Measurements from ENCODE around the gene SYT7. TPM values are rescaled to one million over a fixed set of nuclear protein-coding genes. Genes with fewer than 3 reads are reported as not detected.

The SYT7 gene
- total and polyA plus RNA-seq, 4 donors: 2.1 to 114 (median 30.8) TPM

GRCh38 chr11:61474013-61474643 lies 106.7 kb downstream of the SYT7 start (continued):
- TF ChIP-seq MAX (IDR thresholded peaks at IDR 0.05): no peak
- TF ChIP-seq ATF3 (IDR thresholded peaks at IDR 0.05): no peak

GRCh38 chr11:61473370-61474012 lies 107.4 kb downstream of the SYT7 start:
- DNase-seq (ENCODE audit: low spot score): no peak
- Histone ChIP-seq H3K9me3 (ENCODE audit: control insufficient read depth in 4 of 4, low read length in 3 of 4) (no peaks in the 10 kb centered on the region), H3K27me3 (ENCODE audit: control insufficient read depth in 4 of 4, insufficient read depth in 4 of 4, low read length in 3 of 4) (no peaks in the 10 kb centered on the region), H3K36me3 (ENCODE audit: control insufficient read depth in 4 of 4, insufficient read depth in 3 of 4, low read depth in 1 of 4, low read length in 3 of 4) (peaks cover 0 to 3% (median 2%) of the 10 kb centered on the region in 4 donors), H3K4me3 (ENCODE audit: low read depth in 1 of 3, low read length in 3 of 3) (no peak overlapping the region), H3K4me1 (ENCODE audit: control insufficient read depth in 4 of 4, insufficient read depth in 4 of 4, low read length in 3 of 4) (peaks cover 3 to 13% (median 9%) of the 10 kb centered on the region in 4 donors), H3K9ac (ENCODE audit: low read depth in 1 of 2, low read length in 2 of 2) (no peak overlapping the region), H3K27ac (ENCODE audit: low read depth in 1 of 2, low read length in 2 of 2) (no peak overlapping the region)
- WGBS: 91% methylated on average over 3 of the region's 3 CpGs
- no peak for TF ChIP-seq EGR1 (IDR thresholded peaks at IDR 0.05; ENCODE audit: low read depth in 2 of 2)
- no peak for TF ChIP-seq REST (IDR thresholded peaks at IDR 0.05)
- TF ChIP-seq RXRA (IDR thresholded peaks at IDR 0.05): no peak
- TF ChIP-seq ZBTB33 (IDR thresholded peaks at IDR 0.05): no peak

GRCh38 chr11:61472868-61473267 lies 108.0 kb downstream of the SYT7 start:
- TF ChIP-seq MAX (IDR thresholded peaks at IDR 0.05) (no peak), EGR1 (IDR thresholded peaks at IDR 0.05; ENCODE audit: low read depth in 2 of 2) (no peak), FOXA2 (IDR thresholded peaks at IDR 0.05) (no peak), TAF1 (conservative IDR thresholded peaks at IDR 0.05) (no peak), ZBTB33 (IDR thresholded peaks at IDR 0.05) (no peak)
- Histone ChIP-seq H3K9ac (ENCODE audit: low read depth in 1 of 2, low read length in 2 of 2) (no peak overlapping the region), H3K27me3 (ENCODE audit: control insufficient read depth in 4 of 4, insufficient read depth in 4 of 4, low read length in 3 of 4) (no peaks in the 10 kb centered on the region), H3K27ac (ENCODE audit: low read depth in 1 of 2, low read length in 2 of 2) (no peak overlapping the region), H3K4me1 (ENCODE audit: control insufficient read depth in 4 of 4, insufficient read depth in 4 of 4, low read length in 3 of 4) (peaks cover 3 to 9% (median 7%) of the 10 kb centered on the region in 4 donors), H3K4me3 (ENCODE audit: low read depth in 1 of 3, low read length in 3 of 3) (no peak overlapping the region), H3K9me3 (ENCODE audit: control insufficient read depth in 4 of 4, low read length in 3 of 4) (no peaks in the 10 kb centered on the region), H3K36me3 (ENCODE audit: control insufficient read depth in 4 of 4, insufficient read depth in 3 of 4, low read depth in 1 of 4, low read length in 3 of 4) (peaks cover 0 to 5% (median 3%) of the 10 kb centered on the region in 4 donors)
- 89% methylated on average over 5 of the region's 5 CpGs for WGBS
- no peak for DNase-seq (ENCODE audit: low spot score)

Measured in liver (tissue), 9 donors.